ENCODE results near the gene EMSY. TPM values are rescaled to one million over a fixed set of nuclear protein-coding genes. Genes with fewer than 3 reads are reported as not detected.

Gene EMSY
- total and polyA plus RNA-seq, 2 of the 13 experiments (the other 11 are each of a cell fraction or from before 2014, with no cell fraction given), result 11.6 to 18.5 TPM

GRCh38 chr11:76523786-76524436 is 79.1 kb downstream of the EMSY start (continued):
- TF ChIP-seq THRA (CRISPR knock-in tag; IDR thresholded peaks at IDR 0.05; ENCODE audit: borderline replicate concordance) (no peak), ARID3A (IDR thresholded peaks at IDR 0.05; ENCODE audit: low read depth, low read length) (peak; percentile 33; the same call in 1 of the 2 replicates), SRF (IDR thresholded peaks at IDR 0.05; ENCODE audit: low read depth, low read length) (no peak), PAXIP1 (CRISPR knock-in tag; conservative IDR thresholded peaks at IDR 0.05) (peak; percentile 39), GTF3A (CRISPR knock-in tag; conservative IDR thresholded peaks at IDR 0.05) (no peak), ZNF34 (CRISPR knock-in tag; IDR thresholded peaks at IDR 0.05; ENCODE audit: borderline replicate concordance) (no peak), THAP11 (CRISPR knock-in tag; IDR thresholded peaks at IDR 0.05) (peak; percentile 51; the same call in 1 of the 2 replicates), HNF1A (IDR thresholded peaks at IDR 0.05; ENCODE audit: low read depth) (peak; percentile 50; the same call in 1 of the 2 replicates), HNF1A (CRISPR knock-in tag; IDR thresholded peaks at IDR 0.05; ENCODE audit: borderline replicate concordance) (no peak), ARID5B (CRISPR knock-in tag; IDR thresholded peaks at IDR 0.05) (peak; percentile 84), ZNF460 (CRISPR knock-in tag; IDR thresholded peaks at IDR 0.05; ENCODE audit: borderline replicate concordance) (no peak), ZNF121 (CRISPR knock-in tag; IDR thresholded peaks at IDR 0.05) (peak; percentile 92), ZNF329 (CRISPR knock-in tag; IDR thresholded peaks at IDR 0.05; ENCODE audit: low read depth) (no peak)
